NCI-H226 (cell line): ENCODE data around the gene EME1.
"Not testable (repeated sequence)": the region's sequence is repeated elsewhere in the genome, so short reads cannot be mapped to it uniquely, and the experiment has no call there.

Source experiments
- DNase-seq: peaks from one replicate; pipeline ENCODE4 v3.0.0-alpha.2; 2015

EME1 gene

DNA sequence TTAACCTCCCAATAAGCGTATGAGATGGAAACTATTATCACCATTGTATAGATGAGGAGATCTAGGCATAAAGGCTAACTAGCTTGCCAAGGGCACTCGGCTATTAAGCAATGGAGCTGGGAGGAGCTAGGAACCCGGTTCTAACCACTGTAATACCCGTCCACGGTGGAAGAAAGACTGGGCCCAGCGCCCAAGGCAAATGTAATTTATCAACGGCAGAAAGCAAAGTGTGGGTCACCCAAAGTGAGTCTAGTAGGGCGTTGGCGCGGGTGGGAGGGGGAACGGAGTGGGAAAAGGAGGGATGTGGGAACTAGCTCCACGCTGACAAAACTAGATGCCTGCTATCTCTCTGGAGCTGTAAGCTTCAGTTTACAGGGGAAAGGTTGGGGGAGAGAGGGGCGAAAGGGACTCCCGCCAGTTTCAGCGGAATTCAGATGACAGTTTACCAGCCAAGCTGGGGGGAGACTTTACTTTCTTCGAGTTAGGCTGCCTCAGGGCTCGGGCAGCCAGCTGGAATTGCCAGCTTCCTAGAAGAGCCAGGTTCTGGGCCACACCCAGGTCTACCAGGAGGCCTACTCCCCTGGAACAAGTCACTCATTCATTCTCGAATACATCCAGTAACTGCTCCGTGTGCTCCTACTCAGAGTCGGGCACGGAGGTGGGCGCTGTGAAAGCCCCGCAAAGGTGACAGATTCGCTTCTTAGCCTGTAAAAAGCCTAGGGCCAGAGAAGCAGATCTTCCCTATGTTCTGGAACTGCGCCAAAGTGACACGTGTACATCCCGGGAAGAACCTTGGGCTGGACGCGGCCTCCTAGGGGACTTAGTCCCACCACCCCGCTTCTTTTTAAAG lies 23.5 kb downstream of the EME1 start:
- DNase-seq: peak; percentile 70

DNA sequence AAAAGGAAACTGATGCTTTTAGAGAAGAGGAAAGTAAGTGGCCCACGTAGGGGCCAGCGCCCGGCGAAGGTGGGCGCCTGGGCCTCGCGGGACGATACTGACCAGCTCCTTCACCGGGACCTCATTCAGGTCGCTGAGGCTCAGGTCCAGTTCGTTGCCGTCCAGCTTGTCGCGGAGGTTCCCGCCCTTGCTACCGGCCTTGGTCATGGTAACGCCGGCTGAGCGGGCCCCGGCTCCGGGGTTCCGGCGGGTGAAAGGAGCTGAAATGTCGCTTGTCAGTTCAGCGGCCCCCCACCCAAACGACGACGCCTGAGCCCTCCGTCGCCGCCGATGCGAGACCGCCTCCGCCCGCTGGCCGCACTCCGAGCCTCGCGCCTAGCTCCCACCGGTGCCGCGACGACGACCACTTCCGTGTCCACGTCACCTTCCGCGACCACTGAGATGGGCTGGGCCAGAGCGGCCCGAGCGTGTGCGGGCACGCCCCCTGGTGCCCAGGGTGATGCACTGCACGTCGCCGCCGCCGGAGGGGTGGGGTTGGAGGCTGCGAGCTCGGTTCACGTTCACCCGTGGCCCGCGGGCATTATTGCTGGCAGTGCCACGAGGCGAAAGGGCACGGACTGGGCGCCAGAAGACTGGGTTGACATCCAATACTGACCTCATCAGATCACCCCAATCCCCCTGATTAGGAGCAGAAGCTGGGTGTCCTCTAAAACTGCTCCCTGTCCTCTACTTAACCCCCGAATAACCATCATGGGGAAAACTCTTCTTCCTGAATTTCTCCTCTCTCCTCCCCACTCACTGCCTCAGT lies 24.3 kb downstream of the EME1 start, which contains the start of gene LRRC59:
Gene LRRC59, minus strand, starts transcription at position 413 of the 808 bp plus-strand sequence. Its CDS starts 206 bp downstream, at position 207.
- peak; percentile 68 for DNase-seq

- DNase-seq: no peak
Observed at GRCh38 chr17:50397919-50398285, 24.9 kb downstream of the EME1 start.

DNA sequence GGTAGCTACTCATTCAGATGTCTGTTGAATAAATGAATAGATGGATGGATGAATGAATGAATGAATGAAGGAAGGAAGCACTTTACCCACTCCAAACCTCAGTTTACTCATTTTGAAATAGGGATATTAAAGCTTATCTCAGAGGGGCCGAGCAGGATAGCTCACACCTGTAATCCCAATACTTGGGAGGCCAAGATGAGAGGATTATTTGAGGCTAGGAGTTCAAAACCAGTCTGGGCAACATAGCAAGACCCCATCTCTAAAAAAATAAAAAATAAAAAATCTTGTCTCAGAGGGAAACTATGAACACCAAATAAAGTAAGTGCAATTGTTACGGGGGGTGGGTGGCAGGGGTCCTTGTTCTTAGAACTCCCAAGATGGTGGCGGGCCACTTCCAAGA lies 25.6 kb downstream of the EME1 start:
- not testable (repeated sequence) for DNase-seq

- not testable (repeated sequence) for DNase-seq
Observed at GRCh38 chr17:50399591-50399990, 26.6 kb downstream of the EME1 start.

DNA sequence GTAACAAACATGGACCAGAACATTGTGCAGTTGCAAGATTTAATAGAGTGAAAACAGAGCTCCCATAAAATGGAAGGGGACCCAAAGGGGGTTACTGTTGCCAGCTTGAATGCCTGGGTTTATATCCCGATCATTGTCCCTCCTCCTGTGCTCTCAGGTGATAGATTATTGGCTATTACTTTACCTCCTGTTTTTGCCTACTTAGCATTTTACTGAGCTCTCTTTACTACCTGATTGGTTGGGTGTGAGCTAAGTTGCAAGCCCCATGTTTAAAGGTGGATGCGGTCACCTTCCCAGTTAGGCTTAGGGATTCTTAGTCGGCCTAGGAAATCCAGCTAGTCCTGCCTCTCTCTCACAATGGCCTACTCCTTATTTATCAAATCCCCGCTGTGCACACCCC lies 32.3 kb downstream of the EME1 start:
- DNase-seq: not testable (repeated sequence)

- DNase-seq: no peak
Observed at GRCh38 chr17:50406578-50406977, 33.5 kb downstream of the EME1 start.

- DNase-seq: no peak
Observed at GRCh38 chr17:50407921-50408320, 34.9 kb downstream of the EME1 start.

GRCh38 chr17:50412188-50412732 lies 39.2 kb downstream of the EME1 start:
- no peak for DNase-seq

GRCh38 chr17:50414808-50415207 lies 41.8 kb downstream of the EME1 start:
- DNase-seq: peak; percentile 23

- not testable (repeated sequence) for DNase-seq
Observed at GRCh38 chr17:50419577-50419976, 46.5 kb downstream of the EME1 start.

DNA sequence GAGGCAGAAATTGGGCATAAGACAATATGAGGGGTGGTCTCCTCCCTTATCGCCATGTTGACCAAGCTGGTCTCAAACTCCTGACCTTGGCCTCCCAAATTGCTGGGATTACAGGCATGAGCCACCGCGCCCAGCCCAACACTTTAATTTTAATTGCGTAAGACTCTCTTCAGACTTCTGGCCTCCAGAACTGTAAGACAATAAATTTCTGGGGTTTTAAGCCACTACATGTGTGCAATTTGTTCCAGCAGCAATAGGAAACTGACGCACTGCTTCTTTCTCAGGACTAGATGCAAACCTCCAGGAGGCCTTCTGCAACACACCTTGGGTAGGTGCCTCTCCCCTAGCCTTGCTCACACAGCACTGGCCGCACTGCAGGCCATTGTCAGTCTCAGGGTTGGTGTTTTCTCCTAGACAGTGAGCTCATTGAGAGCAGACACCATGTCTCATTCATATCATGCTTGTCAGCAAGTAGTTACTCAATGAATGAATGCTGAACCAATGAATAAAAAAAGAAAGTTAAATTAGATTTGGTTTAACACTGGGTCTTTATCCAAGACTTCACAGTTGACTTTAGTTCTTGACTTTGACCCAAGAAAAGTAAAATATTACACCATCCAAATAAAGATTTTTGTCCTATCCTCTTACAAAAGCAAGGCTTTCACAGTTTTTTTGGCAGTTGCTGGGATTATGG lies 47.5 kb downstream of the EME1 start:
- no peak for DNase-seq

- DNase-seq: no peak
Observed at GRCh38 chr17:50421308-50422051, 48.5 kb downstream of the EME1 start.

GRCh38 chr17:50422738-50423137 lies 49.7 kb downstream of the EME1 start:
- DNase-seq: no peak

GRCh38 chr17:50423553-50424159 lies 50.6 kb downstream of the EME1 start:
- peak; percentile 94 for DNase-seq

DNA sequence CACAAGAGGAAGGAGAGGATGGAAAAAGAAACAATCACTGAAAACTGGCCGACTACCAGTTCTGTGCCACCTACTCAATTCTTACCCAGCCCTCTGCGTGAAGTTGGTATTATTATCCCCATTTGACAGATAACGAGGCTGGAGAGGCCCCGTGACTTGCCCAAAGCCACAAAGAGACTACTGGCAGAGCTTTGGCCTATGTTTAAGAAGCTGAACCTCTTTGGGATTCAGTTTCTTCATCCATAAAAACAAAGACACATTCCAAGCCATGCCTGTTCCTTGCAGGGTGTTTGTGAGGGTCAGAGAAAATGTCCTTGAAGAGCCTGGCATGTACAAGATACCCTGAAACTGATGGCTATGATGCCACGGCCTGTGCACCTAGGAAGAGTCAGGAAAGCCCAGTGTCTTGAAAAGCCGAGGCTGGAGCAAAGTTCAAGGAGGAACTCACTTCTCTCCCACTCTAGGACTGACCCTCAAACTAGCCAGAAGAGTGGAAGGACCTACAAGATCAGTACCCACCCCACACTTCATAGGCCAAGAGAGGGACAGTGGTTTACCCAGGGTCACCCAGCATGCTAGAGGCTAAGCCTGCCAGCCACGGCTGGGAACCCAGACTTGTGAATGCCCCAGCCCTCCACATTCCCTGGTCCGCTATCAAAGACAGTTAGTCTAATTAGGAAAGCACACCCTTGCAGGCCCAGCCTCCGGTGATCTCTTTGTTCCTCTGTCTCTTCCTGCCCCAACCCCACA lies 51.4 kb downstream of the EME1 start:
- DNase-seq: no peak

DNA sequence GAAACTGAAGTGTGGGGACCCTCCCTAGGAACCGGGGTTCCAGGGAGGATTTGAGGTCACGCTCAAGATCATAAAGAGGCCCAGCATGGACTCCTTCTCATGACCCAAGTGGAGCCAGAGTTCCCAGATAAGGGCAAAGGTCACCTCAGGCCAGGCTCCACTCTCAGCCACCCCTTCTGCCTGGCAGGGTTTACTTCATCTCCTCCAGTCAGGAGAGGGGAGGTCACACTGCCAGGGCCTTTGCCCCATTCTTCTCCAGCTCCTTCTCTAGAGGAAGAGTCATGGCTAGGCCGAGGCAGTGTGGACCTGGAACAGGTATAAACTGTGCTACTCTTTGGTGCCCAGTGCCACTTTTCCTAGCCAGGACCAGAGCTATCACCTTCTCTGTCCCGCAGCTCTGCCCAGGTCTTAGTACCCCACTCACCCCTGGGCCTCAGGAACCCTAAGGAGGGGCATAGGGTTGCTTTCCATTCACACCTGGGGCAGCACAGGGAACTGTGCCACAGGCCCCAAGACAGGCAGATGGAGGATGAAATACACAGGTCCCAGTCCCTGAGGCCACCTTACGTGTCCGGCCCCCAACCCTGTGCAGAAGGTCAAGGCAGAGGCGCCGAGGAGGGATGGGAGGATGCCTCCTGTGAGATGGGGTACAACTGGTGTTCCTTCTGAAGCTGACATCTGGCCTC lies 52.1 kb downstream of the EME1 start:
- DNase-seq: no peak

GRCh38 chr17:50425682-50426471 lies 52.8 kb downstream of the EME1 start, which contains the start of gene ACSF2:
TSS of gene ACSF2 (plus strand) at chr17:50426218. CDS start at chr17:50426262, 44 bp downstream.
- peak; percentile 29 for DNase-seq

- DNase-seq: no peak
Observed at GRCh38 chr17:50426472-50426782, 53.4 kb downstream of the EME1 start.
